K562 (cell line): ENCODE results near the gene PLXND1. TPM values are rescaled to one million over a fixed set of nuclear protein-coding genes. Genes with fewer than 3 reads are reported as not detected.

ENCODE experiments used
- ATAC-seq: fragments of 200-7000 bp; cut with Tn5 transposase; 3 replicates; pipeline ENCODE4 v1.9.1; 2020; ENCODE audit warnings: moderate library complexity
- BruUV-seq: library from RNA; stranded (reverse); fragments of 400-500 nt; replicated peaks from 2 replicates; lab custom pipeline; 2021; lab: Mats Ljungman, UMichigan
- CTCF ChIA-PET: fragments of 300-600 bp; formaldehyde crosslinking; extraction: SDS; loops from one replicate; lab custom pipeline; 2021; ENCODE audit warnings: low intra/inter-chr PET ratio; lab: Yijun Ruan, JAX
- POLR2A ChIA-PET: fragments of 300-600, 350-650 bp; sonication (Branson Sonifier 250); formaldehyde crosslinking; extraction: SDS; loops from one replicate; lab custom pipeline; 2021; ENCODE audit warnings: antibody characterized with exemption, inconsistent platforms; lab: Yijun Ruan, JAX
- DNase-seq, 4 experiments: peaks; one replicate each; pipeline versions ENCODE4 v3.0.0 to v3.0.0-alpha.2; 2011 to 2018; ENCODE audit warnings: low spot score in 3 of 4, mixed read lengths in 3 of 4; ENCODE audit errors: extremely low read depth in 1 of 4
- FAIRE-seq: peaks from 2 replicates; lab custom pipeline; 2011; peaks lifted over from hg19 to GRCh38; lab: Jason Lieb, UNC
- H2AFZ ChIP-seq: 2 replicates; pipeline ENCODE4 v1.6.0; 2011; ENCODE audit warnings: low read depth, low read length, control low read depth, inconsistent platforms
- H3K27ac ChIP-seq: fragments of 200-600 bp; 3 replicates; pipeline ENCODE4 v1.8.0; 2011; ENCODE audit warnings: low read depth, mild to moderate bottlenecking, control low read depth, inconsistent platforms, low read length, moderate library complexity, mixed read lengths; ENCODE audit errors: extremely low read depth
- H3K27me3 ChIP-seq, 2 experiments: fragments of 300-600 bp in 1 of 2; 2 replicates in 1 of 2; 3 replicates in 1 of 2; pipeline versions ENCODE4 v1.6.0 to v1.8.0; 2011; ENCODE audit warnings: inconsistent platforms in 2 of 2, low read length in 2 of 2, mild to moderate bottlenecking in 1 of 2, mixed read lengths in 1 of 2, moderate library complexity in 1 of 2; ENCODE audit not compliant: control insufficient read depth in 2 of 2, insufficient read depth in 2 of 2
- H3K36me3 ChIP-seq: fragments of 300-600 bp; 3 replicates; pipeline ENCODE4 v1.8.0; 2011; ENCODE audit warnings: mild to moderate bottlenecking, low read length, inconsistent platforms; ENCODE audit not compliant: control insufficient read depth, insufficient read depth
- H3K4me1 ChIP-seq, 2 experiments: fragments of 200-600 bp in 1 of 2; replicated peaks in 1 of 2; 2 replicates in 1 of 2; 3 replicates in 1 of 2; pipeline versions ENCODE4 v1.5.1 to v1.8.0; 2011; ENCODE audit warnings: inconsistent platforms in 2 of 2, low read length in 2 of 2, mild to moderate bottlenecking in 1 of 2, mixed read lengths in 1 of 2, moderate library complexity in 1 of 2; ENCODE audit not compliant: control insufficient read depth in 2 of 2, insufficient read depth in 2 of 2
- H3K4me2 ChIP-seq: 2 replicates; pipeline ENCODE4 v1.6.1; 2011; ENCODE audit warnings: low read length, control low read depth, inconsistent platforms, mixed read lengths; ENCODE audit not compliant: insufficient read depth
- H3K4me3 ChIP-seq: fragments of 200-600 bp; sonication (generic), shearing (Covaris generic); 2 replicates; pipeline ENCODE4 v1.5.1; 2016; ENCODE audit warnings: control low read depth, inconsistent platforms
- H3K79me2 ChIP-seq: fragments of 200-600 bp; 3 replicates; pipeline ENCODE4 v1.8.0; 2011; ENCODE audit warnings: low read length, inconsistent platforms; ENCODE audit not compliant: control insufficient read depth, insufficient read depth
- H3K9ac ChIP-seq, 2 experiments: 2 replicates each; pipeline versions ENCODE4 v1.6.0 to v1.6.1; 2011; ENCODE audit warnings: low read depth in 2 of 2, low read length in 2 of 2, control low read depth in 1 of 2, inconsistent platforms in 1 of 2, mild to moderate bottlenecking in 1 of 2, mixed read lengths in 1 of 2; ENCODE audit not compliant: insufficient read depth in 1 of 2
- H3K9me1 ChIP-seq: one replicate; pipeline ENCODE4 v1.6.0; 2011; ENCODE audit warnings: inconsistent platforms, mild to moderate bottlenecking, low read length, moderate library complexity; ENCODE audit not compliant: control insufficient read depth, insufficient read depth
- H3K9me3 ChIP-seq: replicated peaks from 2 replicates; pipeline ENCODE4 v1.5.1; 2011; ENCODE audit warnings: low read depth, low read length, inconsistent platforms; ENCODE audit not compliant: control insufficient read depth, insufficient read depth
- H4K20me1 ChIP-seq: replicated peaks from 2 replicates; pipeline ENCODE4 v1.6.1; 2011; ENCODE audit warnings: low read length, inconsistent platforms, mixed read lengths; ENCODE audit not compliant: control insufficient read depth, insufficient read depth
- ZFP36 ChIP-seq: fragments of 150-350 bp; IDR thresholded peaks from 2 replicates; pipeline ENCODE4 v1.6.1; 2018; ENCODE audit warnings: low read length, low read depth; ENCODE audit not compliant: partially characterized antibody
- WGBS: fragments of 100-300 bp; shearing (Covaris generic); methylation state at CpG from one replicate; pipeline ENCODE4 v1.1.6; 2016; ENCODE audit warnings: low coverage, mixed read lengths; ENCODE audit not compliant: insufficient coverage; ENCODE audit errors: missing lambda C conversion rate; 5-methylcytosine and 5-hydroxymethylcytosine counted together
- in situ Hi-C: fragments of 300-500 bp; cut with MboI; formaldehyde crosslinking; loops from 4 replicates; pipeline ENCODE4 v1.15.0; 2018; ENCODE audit warnings: inconsistent platforms, mixed read lengths
- intact Hi-C: fragments of 100-400 bp; cut with micrococcal nuclease; formaldehyde crosslinking; loops from 2 replicates; pipeline ENCODE4 v1.14.2; 2022
- polyA plus RNA-seq, 8 experiments: library from polyadenylated mRNA; depleted of rRNA in 4 of 8; stranded (reverse) in 5 of 8; unstranded in 3 of 8; fragments of >200 nt; fragmentation: Nextera tagmentation in 2 of 8; fragmentation: Illumina TruSeq in 1 of 8; extraction: Ambion mirVana in 2 of 8; extraction: Trizol in 1 of 8; gene quantifications; 2 replicates each; pipeline versions ENCODE4 v1.2.1 to v1.2.3, GENCODE V29; 2011 to 2014; ENCODE audit warnings: inconsistent platforms in 1 of 8, missing spikeins in 1 of 8
- total RNA-seq, 7 experiments: library from RNA; depleted of rRNA in 6 of 7; stranded (reverse); fragments of >200 nt in 6 of 7; fragmentation: Illumina TruSeq in 2 of 7; extraction: Trizol in 2 of 7; gene quantifications; 2 replicates each; pipeline versions ENCODE4 v1.2.1 to v1.2.3, GENCODE V29; 2011 to 2021; ENCODE audit warnings: low replicate concordance in 1 of 7
- TF ChIP-seq, protein P1 (sequence below): fragments of 450-650 bp; IDR thresholded peaks from 2 replicates; pipeline ENCODE4 v1.6.1; 2017; ENCODE audit warnings: antibody characterized with exemption

PLXND1 gene
- total and polyA plus RNA-seq, 9 of the 15 experiments (the other 6 are each of a cell fraction or from before 2014, with no cell fraction given) = 0.34 to 28.8 (median 14.0) TPM

DNA sequence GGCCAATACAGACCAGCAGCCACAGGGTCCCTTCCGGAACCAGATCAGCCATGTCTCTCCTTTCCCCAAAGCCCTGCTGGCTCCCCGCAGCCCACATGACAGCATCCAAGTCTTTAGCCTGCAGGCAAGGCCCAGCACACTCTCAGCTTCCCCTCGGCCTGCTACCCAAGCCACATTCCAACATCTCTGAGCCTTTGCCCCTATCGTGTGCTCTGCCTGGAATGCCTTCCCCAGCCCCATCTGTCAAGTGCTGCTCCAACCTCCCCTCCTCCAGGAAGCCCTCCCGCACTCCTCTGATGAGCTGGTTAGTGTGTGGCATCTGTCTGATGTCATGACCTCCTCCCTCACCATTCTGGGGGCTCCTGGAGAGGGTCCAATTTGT lies 8.5 kb downstream of the PLXND1 start:
- Histone ChIP-seq H3K27ac (peak overlapping the region; percentile 74; the same call in 2 of the 3 replicates), H3K9ac (peak overlapping the region; percentile 54 to 72; a peak in 3 of 4 replicates), H4K20me1 (peaks cover 3% of the 10 kb centered on the region; the same call in 1 of the 2 replicates), H3K79me2 (peaks cover 71% of the 10 kb centered on the region), H3K4me3 (no peak overlapping the region), H3K27me3 (no peaks in the 10 kb centered on the region), H2AFZ (peak overlapping the region; percentile 59; the same call in 1 of the 2 replicates), H3K9me3 (no peaks in the 10 kb centered on the region), H3K36me3 (peaks cover 5% of the 10 kb centered on the region; the same call in 1 of the 3 replicates), H3K4me2 (peak overlapping the region; percentile 60; the same call in 1 of the 2 replicates), H3K4me1 (peaks cover 32 to 70% of the 10 kb centered on the region in 2 experiments), H3K9me1 (no peaks in the 10 kb centered on the region)
- 69% methylated on average over 5 of the region's 5 CpGs for WGBS
- TF ChIP-seq ZFP36 = peak; percentile 92
- TF ChIP-seq, protein P1, sequence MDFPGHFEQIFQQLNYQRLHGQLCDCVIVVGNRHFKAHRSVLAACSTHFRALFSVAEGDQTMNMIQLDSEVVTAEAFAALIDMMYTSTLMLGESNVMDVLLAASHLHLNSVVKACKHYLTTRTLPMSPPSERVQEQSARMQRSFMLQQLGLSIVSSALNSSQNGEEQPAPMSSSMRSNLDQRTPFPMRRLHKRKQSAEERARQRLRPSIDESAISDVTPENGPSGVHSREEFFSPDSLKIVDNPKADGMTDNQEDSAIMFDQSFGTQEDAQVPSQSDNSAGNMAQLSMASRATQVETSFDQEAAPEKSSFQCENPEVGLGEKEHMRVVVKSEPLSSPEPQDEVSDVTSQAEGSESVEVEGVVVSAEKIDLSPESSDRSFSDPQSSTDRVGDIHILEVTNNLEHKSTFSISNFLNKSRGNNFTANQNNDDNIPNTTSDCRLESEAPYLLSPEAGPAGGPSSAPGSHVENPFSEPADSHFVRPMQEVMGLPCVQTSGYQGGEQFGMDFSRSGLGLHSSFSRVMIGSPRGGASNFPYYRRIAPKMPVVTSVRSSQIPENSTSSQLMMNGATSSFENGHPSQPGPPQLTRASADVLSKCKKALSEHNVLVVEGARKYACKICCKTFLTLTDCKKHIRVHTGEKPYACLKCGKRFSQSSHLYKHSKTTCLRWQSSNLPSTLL = no peak
- BruUV-seq = no TSS peak
- in situ Hi-C loops = no loop called here
- no peak for DNase-seq
- no peak for ATAC-seq
- POLR2A ChIA-PET = interaction anchor here (0.7 to 0.9 kb wide), 2 partner anchors 22 to 287 kb away, joined by 3 read pairs; no protein-coding TSS in a partner anchor
- CTCF ChIA-PET = no interaction called here
- no peak for FAIRE-seq
- intact Hi-C loops = no loop called here
